H1 (cell line): ENCODE measurements around the gene PGM2. TPM values are rescaled to one million over a fixed set of nuclear protein-coding genes. Genes with fewer than 3 reads are reported as not detected.

Source experiments
- CTCF ChIA-PET: fragments of 300-600 bp; sonication (Branson Sonifier 250); formaldehyde crosslinking; loops from one replicate; lab custom pipeline; 2021; ENCODE audit not compliant: partially characterized antibody; lab: Charles Lee
- POLR2A ChIA-PET: fragments of 300-600 bp; sonication (Branson Sonifier 250); formaldehyde crosslinking; loops from one replicate; lab custom pipeline; 2021; ENCODE audit warnings: inconsistent platforms; ENCODE audit not compliant: partially characterized antibody; lab: Charles Lee
- DNase-seq, 2 experiments: peaks; one replicate each; pipeline versions ENCODE4 v3.0.0 to v3.0.0-alpha.2; 2010 to 2022; ENCODE audit warnings: low spot score in 2 of 2, low read depth in 1 of 2, mixed read lengths in 1 of 2
- FAIRE-seq: peaks from 2 replicates; lab custom pipeline; 2011; peaks lifted over from hg19 to GRCh38; lab: Jason Lieb, UNC
- H2AFZ ChIP-seq: 2 replicates; pipeline ENCODE4 v1.8.1; 2012; ENCODE audit warnings: low read length, inconsistent platforms
- H2AK5ac ChIP-seq: 2 replicates; pipeline ENCODE4 v1.6.1; 2013; ENCODE audit warnings: low read depth, low read length
- H2BK120ac ChIP-seq: replicated peaks from 2 replicates; pipeline ENCODE3; 2013; ENCODE audit warnings: low read depth, low read length, inconsistent platforms
- H2BK12ac ChIP-seq: 2 replicates; pipeline ENCODE4 v1.6.1; 2013; ENCODE audit warnings: low read depth, low read length
- H2BK15ac ChIP-seq: 2 replicates; pipeline ENCODE4 v1.6.1; 2013; ENCODE audit warnings: low read length
- H2BK20ac ChIP-seq: 2 replicates; pipeline ENCODE4 v1.6.1; 2013; ENCODE audit warnings: low read length
- H2BK5ac ChIP-seq: 2 replicates; pipeline ENCODE4 v1.6.1; 2013; ENCODE audit warnings: low read depth, low read length
- H3K14ac ChIP-seq: 2 replicates; pipeline ENCODE4 v1.6.1; 2013; ENCODE audit warnings: inconsistent platforms; ENCODE audit not compliant: insufficient read length
- H3K18ac ChIP-seq: 2 replicates; pipeline ENCODE4 v1.6.1; 2013; ENCODE audit warnings: low read length; ENCODE audit errors: extremely low read depth
- H3K23ac ChIP-seq: 2 replicates; pipeline ENCODE4 v1.6.1; 2013; ENCODE audit warnings: inconsistent platforms; ENCODE audit not compliant: insufficient read length
- H3K23me2 ChIP-seq: 2 replicates; pipeline ENCODE4 v1.6.1; 2013; ENCODE audit warnings: low read depth, low read length
- H3K27ac ChIP-seq: 2 replicates; pipeline ENCODE4 v1.6.1; 2011; ENCODE audit warnings: low read depth, low read length, inconsistent platforms
- H3K27me3 ChIP-seq, 4 experiments: replicated peaks in 1 of 4; 1 replicate in 1 of 4; 2 replicates in 3 of 4; pipeline versions ENCODE4 v1.6.1 to v1.8.1; 2011 to 2013; ENCODE audit warnings: low read length in 3 of 4, mild to moderate bottlenecking in 3 of 4, inconsistent platforms in 2 of 4, mixed read lengths in 2 of 4, moderate library complexity in 1 of 4; ENCODE audit not compliant: control insufficient read depth in 3 of 4, insufficient read depth in 3 of 4; ENCODE audit errors: extremely low read depth in 1 of 4
- H3K36me3 ChIP-seq, 4 experiments: 2 replicates each; pipeline versions ENCODE4 v1.6.1 to v1.8.1; 2011 to 2013; ENCODE audit warnings: mild to moderate bottlenecking in 4 of 4, low read length in 3 of 4, moderate library complexity in 2 of 4, control low read depth in 1 of 4, inconsistent platforms in 1 of 4; ENCODE audit not compliant: insufficient read depth in 4 of 4, control insufficient read depth in 2 of 4
- H3K4ac ChIP-seq: replicated peaks from 2 replicates; pipeline ENCODE3; 2013; ENCODE audit warnings: low read length, low read depth, mixed read lengths, inconsistent platforms; ENCODE audit not compliant: insufficient read length
- H3K4me1 ChIP-seq, 4 experiments: replicated peaks in 1 of 4; 1 replicate in 1 of 4; 2 replicates in 3 of 4; pipeline versions ENCODE4 v1.6.1 to v1.8.1; 2011 to 2013; ENCODE audit warnings: low read length in 3 of 4, inconsistent platforms in 2 of 4, mixed read lengths in 1 of 4; ENCODE audit not compliant: insufficient read depth in 4 of 4, control insufficient read depth in 3 of 4
- H3K4me2 ChIP-seq, 2 experiments: 2 replicates each; pipeline versions ENCODE4 v1.6.1 to v1.8.1; 2011 to 2013; ENCODE audit warnings: low read depth in 2 of 2, low read length in 2 of 2, control low read depth in 1 of 2, inconsistent platforms in 1 of 2, mild to moderate bottlenecking in 1 of 2; ENCODE audit not compliant: insufficient read depth in 1 of 2
- H3K4me3 ChIP-seq, 4 experiments: fragments of 200-600, 300-600 bp in 1 of 4; sonication (generic), shearing (Covaris generic), sonication (Bioruptor Twin) in 1 of 4; 2 replicates each; pipeline versions ENCODE4 v1.5.1 to v1.8.1; 2011 to 2016; ENCODE audit warnings: low read length in 4 of 4, low read depth in 3 of 4, control low read depth in 2 of 4, inconsistent platforms in 2 of 4, mild to moderate bottlenecking in 2 of 4, mixed read lengths in 1 of 4, moderate library complexity in 1 of 4; ENCODE audit not compliant: insufficient read depth in 2 of 4; ENCODE audit errors: extremely low read depth in 1 of 4
- H3K56ac ChIP-seq: replicated peaks from 2 replicates; pipeline ENCODE3; 2013; ENCODE audit warnings: low read depth, mild to moderate bottlenecking, mixed read lengths, low read length, inconsistent platforms; ENCODE audit not compliant: insufficient read length
- H3K79me1 ChIP-seq: 2 replicates; pipeline ENCODE4 v1.6.1; 2013; ENCODE audit warnings: low read depth, low read length, control low read depth
- H3K79me2 ChIP-seq, 2 experiments: 2 replicates each; pipeline versions ENCODE4 v1.6.1 to v1.8.1; 2012 to 2013; ENCODE audit warnings: low read length in 2 of 2, mild to moderate bottlenecking in 2 of 2, inconsistent platforms in 1 of 2; ENCODE audit not compliant: insufficient read depth in 2 of 2, control insufficient read depth in 1 of 2
- H3K9ac ChIP-seq, 4 experiments: replicated peaks in 1 of 4; 1 replicate in 1 of 4; 2 replicates in 3 of 4; pipeline versions ENCODE4 v1.6.1 to v1.8.1; 2011 to 2013; ENCODE audit warnings: low read depth in 3 of 4, low read length in 3 of 4, control low read depth in 2 of 4, mild to moderate bottlenecking in 2 of 4, moderate library complexity in 2 of 4, inconsistent platforms in 1 of 4; ENCODE audit errors: extremely low read depth in 1 of 4
- H3K9me3 ChIP-seq, 2 experiments: 2 replicates each; pipeline versions ENCODE4 v1.6.1 to v1.8.1; 2012 to 2013; ENCODE audit warnings: mild to moderate bottlenecking in 2 of 2, moderate library complexity in 2 of 2, control low read depth in 1 of 2, inconsistent platforms in 1 of 2, low read depth in 1 of 2, low read length in 1 of 2, mixed read lengths in 1 of 2; ENCODE audit not compliant: insufficient read depth in 2 of 2
- H4K20me1 ChIP-seq, 2 experiments: replicated peaks in 1 of 2; 2 replicates each; pipeline versions ENCODE3 to v1.8.1; 2011 to 2013; ENCODE audit warnings: inconsistent platforms in 2 of 2, low read length in 2 of 2, mild to moderate bottlenecking in 1 of 2; ENCODE audit not compliant: insufficient read depth in 2 of 2, control insufficient read depth in 1 of 2
- H4K5ac ChIP-seq: 2 replicates; pipeline ENCODE4 v1.6.1; 2013; ENCODE audit warnings: low read length, low read depth, mixed read lengths, inconsistent platforms; ENCODE audit not compliant: insufficient read length
- H4K8ac ChIP-seq: 2 replicates; pipeline ENCODE4 v1.8.0; 2013; ENCODE audit warnings: mild to moderate bottlenecking, moderate library complexity, low read length, inconsistent platforms; ENCODE audit not compliant: insufficient read depth; ENCODE audit errors: extremely low read depth
- H4K91ac ChIP-seq: replicated peaks from 2 replicates; pipeline ENCODE3; 2013; ENCODE audit warnings: low read length, mixed read lengths, inconsistent platforms; ENCODE audit not compliant: insufficient read length
- ASH2L ChIP-seq: fragments of 200-600, 300-600 bp; sonication (generic); IDR thresholded peaks from one replicate; pipeline ENCODE4 v1.7.1; 2017; ENCODE audit warnings: low read length
- CREB1 ChIP-seq: IDR thresholded peaks from 2 replicates; pipeline ENCODE4 v1.6.1; 2012; ENCODE audit warnings: inconsistent platforms
- GABPA ChIP-seq: IDR thresholded peaks from 2 replicates; pipeline ENCODE4 v1.6.1; 2011; ENCODE audit warnings: mild to moderate bottlenecking, low read length, moderate library complexity, borderline replicate concordance; ENCODE audit not compliant: insufficient read depth
- KDM4A ChIP-seq: IDR thresholded peaks from one replicate; pipeline ENCODE4 v1.7.1; 2012; ENCODE audit warnings: low read depth, mild to moderate bottlenecking, moderate library complexity, low read length, inconsistent platforms; ENCODE audit not compliant: severe bottlenecking
- SUZ12 ChIP-seq: fragments of 200-600 bp; sonication (generic); IDR thresholded peaks from 2 replicates; pipeline ENCODE4 v1.6.1; 2012; ENCODE audit warnings: mild to moderate bottlenecking, inconsistent platforms, low read length, moderate library complexity, mixed read lengths
- WGBS, 2 experiments: shearing (Covaris generic) in 1 of 2; methylation state at CpG; one replicate each; pipeline versions ENCODE4 v1.1.6 to v1.1.7; 2013 to 2015; ENCODE audit warnings: low lambda C conversion rate in 2 of 2, mixed read lengths in 2 of 2, inconsistent platforms in 1 of 2, low coverage in 1 of 2, missing lambda C conversion rate in 1 of 2; ENCODE audit not compliant: insufficient replicate concordance in 2 of 2, insufficient coverage in 1 of 2, insufficient read length in 1 of 2; ENCODE audit errors: extremely low coverage in 1 of 2, missing lambda C conversion rate in 1 of 2; 5-methylcytosine and 5-hydroxymethylcytosine counted together
- polyA plus RNA-seq, 7 experiments: library from polyadenylated mRNA; depleted of rRNA in 3 of 7; stranded (reverse) in 5 of 7; unstranded in 2 of 7; fragments of >200 nt in 5 of 7; fragments of 200-250 nt in 2 of 7; gene quantifications; 1 replicate in 5 of 7; 2 replicates in 1 of 7; 4 replicates in 1 of 7; pipeline versions ENCODE4 v1.2.1 to v1.2.3, GENCODE V29; 2011 to 2013; ENCODE audit warnings: missing spikeins in 2 of 7, mixed read lengths in 2 of 7
- total RNA-seq: library from RNA; stranded (reverse); fragmentation: NEBNext Ultra II Directional; extraction: Animal tissue kit (Norgen Biotek cat#: 25700); gene quantifications from 2 replicates; pipeline ENCODE4 v1.2.1, GENCODE V29; 2021

The PGM2 gene
- total and polyA plus RNA-seq, 2 of the 8 experiments (the other 6 are each of a cell fraction or from before 2014, with no cell fraction given) = 7.7 to 38.0 TPM

DNA sequence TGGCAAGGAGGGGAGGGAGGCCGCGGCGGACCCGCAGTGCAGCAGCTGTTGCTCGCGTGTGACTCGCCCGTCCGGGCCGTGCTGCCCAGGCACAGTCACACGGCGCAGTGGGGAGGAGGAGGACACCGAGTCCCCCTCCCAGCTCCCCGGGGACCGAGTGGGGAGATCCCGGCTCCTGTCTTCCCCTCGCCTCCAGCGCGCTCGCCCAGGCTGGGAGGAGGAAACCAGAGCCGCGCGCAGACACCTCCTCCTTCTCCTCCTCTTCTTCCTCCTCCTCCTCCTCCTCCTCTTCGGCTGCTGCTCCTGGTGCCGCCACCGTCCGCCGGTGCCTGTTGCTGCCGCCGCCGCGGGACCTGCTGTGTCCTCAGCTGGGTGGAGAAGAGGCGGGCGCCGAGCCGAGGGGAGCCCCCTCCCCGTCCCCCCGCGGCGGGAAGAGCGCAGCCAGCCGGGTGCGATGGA lies 64.3 kb downstream of the PGM2 start, which contains the start of gene TBC1D1:
Gene TBC1D1, plus strand, starts transcription at position 284 of the 459 bp plus-strand sequence. CDS start 11,012 bp downstream, outside the sequence.
- Histone ChIP-seq H4K5ac (peak within 1 kb of the TSS; percentile 12), H3K9me3 (no peaks in the 10 kb centered on the region), H3K27me3 (peaks cover 17 to 35% (median 30%) of the 10 kb centered on the region in 4 experiments), H3K4ac (no peak within 1 kb of the TSS), H3K79me1 (no peaks in the 10 kb centered on the region), H2AK5ac (no peak within 1 kb of the TSS), H3K18ac (peak within 1 kb of the TSS; percentile 60), H3K14ac (no peak within 1 kb of the TSS), H2BK15ac (peak within 1 kb of the TSS; percentile 75; the same call in 1 of the 2 replicates), H3K56ac (no peak within 1 kb of the TSS), H3K36me3 (no peaks in the 10 kb centered on the region), H4K8ac (peak within 1 kb of the TSS; percentile 82), H2BK12ac (peak within 1 kb of the TSS; percentile 69), H3K9ac (peak within 1 kb of the TSS in 2 of 4 experiments; percentile 10 to 57; a peak in 2 of 7 replicates), H2BK20ac (no peak within 1 kb of the TSS), H4K91ac (no peak within 1 kb of the TSS), H3K4me1 (peaks cover 0 to 8% (median 4%) of the 10 kb centered on the region in 4 experiments; a peak in 5 of 7 replicates), H3K4me2 (peak within 1 kb of the TSS; percentile 95 to 98), H4K20me1 (peaks cover 0 to 3% of the 10 kb centered on the region in 2 experiments), H3K4me3 (peak within 1 kb of the TSS; percentile 62 to 86 (median 66)), H3K23me2 (peaks cover 16% of the 10 kb centered on the region), H3K23ac (no peak within 1 kb of the TSS), H2BK120ac (no peak within 1 kb of the TSS), H2BK5ac (no peak within 1 kb of the TSS), H3K79me2 (no peaks in the 10 kb centered on the region), H3K27ac (no peak within 1 kb of the TSS), H2AFZ (peak within 1 kb of the TSS; percentile 94)
- FAIRE-seq (no peak), DNase-seq (peak in 1 of 2 experiments; percentile 73)
- TF ChIP-seq CREB1 = no peak
- no peak for TF ChIP-seq GABPA
- TF ChIP-seq KDM4A = peak; percentile 83
- peak; percentile 23 for TF ChIP-seq SUZ12
- peak; percentile 22 for TF ChIP-seq ASH2L
- ChIA-PET CTCF (no interaction called here), POLR2A (interaction anchor here (1.0 to 2.2 kb wide), 3 partner anchors 10 to 23 kb away, joined by 3 to 6 read pairs (median 4); no protein-coding TSS in a partner anchor)
- WGBS, 2 experiments = no CpG with 5 or more reads among the region's 43 CpGs
